ENCODE measurements around the gene JPH2.
A peak's percentile ranks its signal among the peaks of the same experiment; 100 is the strongest.

Gene JPH2

DNA sequence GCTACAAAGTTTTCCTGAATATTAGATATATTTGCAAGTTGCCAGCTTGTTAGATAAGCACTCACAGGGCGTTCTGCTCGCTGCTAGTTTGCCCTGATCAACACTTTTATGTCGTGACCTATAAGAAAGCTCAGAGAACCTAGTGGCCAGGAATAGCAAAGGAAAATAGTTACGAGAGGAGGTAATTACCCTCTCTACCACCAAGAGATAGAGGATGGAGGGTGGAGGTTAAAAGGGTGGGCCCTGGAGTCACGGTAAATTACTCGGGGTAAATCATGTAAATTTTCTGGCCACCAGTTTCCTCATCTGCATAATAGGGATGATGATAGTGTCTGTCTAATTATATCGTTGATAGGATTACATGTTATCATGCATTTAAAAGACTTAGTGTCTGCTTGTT lies 87.2 kb downstream of the JPH2 start:
- DNase-seq (ENCODE audit: low read depth) = no peak

DNA sequence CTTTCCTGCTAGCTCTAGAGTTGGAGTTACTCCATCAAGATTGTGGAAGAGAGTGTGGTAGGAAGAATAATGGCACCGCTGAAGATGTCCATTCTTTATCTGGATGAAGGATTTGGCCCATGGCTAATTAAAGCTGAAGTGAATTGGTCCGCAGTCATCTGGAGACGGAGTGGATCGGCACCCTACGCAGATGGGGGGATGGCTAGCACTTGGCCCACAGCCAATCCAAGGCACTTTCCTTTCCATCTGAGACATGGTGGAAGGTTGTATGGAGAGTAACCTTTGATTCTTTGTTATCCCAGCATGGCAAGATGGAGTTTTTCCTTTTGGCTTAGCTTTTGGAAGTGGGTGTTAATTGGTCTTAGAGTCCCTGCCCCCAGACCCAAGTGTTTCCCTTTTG lies 88.3 kb downstream of the JPH2 start:
- no peak for DNase-seq (ENCODE audit: low read depth)

DNA sequence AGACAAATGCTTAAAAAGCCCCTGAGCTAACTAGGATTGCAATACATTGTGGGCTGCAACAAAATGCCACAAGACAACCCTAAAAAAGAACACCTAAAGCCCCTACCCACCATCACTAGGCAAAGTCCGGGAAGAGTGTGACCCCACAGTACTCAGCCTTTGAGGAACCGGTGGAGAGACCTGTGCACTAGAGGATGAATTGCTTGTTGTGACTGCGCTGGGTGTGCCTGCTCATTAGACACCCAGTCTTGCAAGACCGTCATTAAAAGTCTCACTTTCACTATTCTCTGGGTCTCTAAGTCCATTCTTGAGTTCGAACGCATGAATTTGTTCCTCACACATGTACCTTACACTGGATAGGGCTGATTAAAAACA lies 88.7 kb downstream of the JPH2 start:
- no peak for DNase-seq (ENCODE audit: low read depth)

DNA sequence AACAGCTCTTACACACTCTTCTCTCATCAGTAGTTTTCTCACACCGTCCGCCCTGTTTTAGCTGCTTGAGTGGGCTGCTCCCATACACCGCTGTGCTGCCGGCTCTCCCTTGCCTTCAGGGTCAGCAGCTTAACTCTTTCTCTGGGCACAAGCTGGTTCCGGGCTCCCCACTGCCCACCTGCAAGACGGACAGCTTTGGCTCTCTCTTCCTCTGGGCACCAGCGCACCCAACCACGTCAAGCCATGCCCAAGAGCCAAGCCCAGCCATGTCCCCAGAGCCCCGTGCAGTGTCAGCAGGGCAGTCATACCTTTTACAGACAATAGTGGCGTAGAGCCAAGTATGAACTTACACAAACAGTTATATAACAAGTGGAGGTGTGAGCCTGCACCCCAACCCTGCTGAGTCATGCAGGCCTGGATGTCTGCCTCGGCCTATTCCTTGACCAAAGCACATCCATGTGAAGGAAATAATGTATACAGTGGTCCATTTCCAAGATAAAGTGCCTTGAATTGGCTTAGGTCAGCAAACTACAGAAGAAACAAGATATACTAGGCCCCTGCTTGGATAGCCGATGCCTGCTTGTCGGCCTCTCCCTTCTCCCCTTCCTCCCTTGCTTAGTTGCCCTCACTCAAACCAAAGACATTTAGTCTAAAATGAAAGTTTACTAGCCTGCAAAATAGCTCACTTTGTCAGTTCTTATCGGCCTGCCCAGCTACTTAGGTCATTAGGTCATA lies 89.3 kb downstream of the JPH2 start:
- DNase-seq (ENCODE audit: low read depth) = no peak

- DNase-seq (ENCODE audit: low read depth) = no peak
These were observed 91.2 kb downstream of the JPH2 start for GRCh38 chr20:44095831-44096230.

- no peak for DNase-seq (ENCODE audit: low read depth)
These were observed 93.8 kb downstream of the JPH2 start for GRCh38 chr20:44093249-44093582.

DNA sequence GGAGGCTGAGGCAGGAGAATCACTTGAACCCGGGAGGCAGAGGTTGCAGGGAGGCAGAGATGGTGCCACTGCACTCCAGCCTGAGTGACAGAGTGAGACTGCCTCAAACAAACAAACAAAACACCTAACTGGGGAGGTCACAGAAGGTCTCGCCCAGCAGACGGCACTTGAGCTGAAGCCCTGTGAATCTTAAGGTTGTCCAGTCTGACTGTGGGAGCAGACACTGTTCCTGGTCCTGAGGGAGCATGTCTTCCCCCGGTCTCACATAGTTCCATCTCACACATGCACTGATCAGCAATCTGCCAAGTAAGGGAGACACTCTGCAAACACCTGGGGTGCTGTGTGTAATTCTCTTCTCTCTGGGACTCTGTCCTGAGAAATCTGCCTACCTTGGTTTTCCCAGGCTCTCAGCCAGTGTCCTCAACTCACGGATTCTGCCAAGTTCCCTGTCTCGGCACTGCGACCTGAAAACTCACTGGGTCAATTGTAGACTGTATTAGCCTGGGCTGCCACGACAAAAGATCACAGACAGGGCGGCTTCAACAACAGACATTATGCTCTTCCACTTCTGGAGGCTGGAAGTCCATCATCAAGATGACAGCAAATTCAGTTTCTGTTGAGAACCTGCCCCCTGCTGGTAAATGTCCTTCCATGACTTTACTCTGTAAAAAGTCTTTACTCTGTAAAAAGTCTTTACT lies 94.3 kb downstream of the JPH2 start:
- DNase-seq (ENCODE audit: low read depth) = no peak

- DNase-seq (ENCODE audit: low read depth) = no peak
These were observed 96.0 kb downstream of the JPH2 start for GRCh38 chr20:44091026-44091425.

DNA sequence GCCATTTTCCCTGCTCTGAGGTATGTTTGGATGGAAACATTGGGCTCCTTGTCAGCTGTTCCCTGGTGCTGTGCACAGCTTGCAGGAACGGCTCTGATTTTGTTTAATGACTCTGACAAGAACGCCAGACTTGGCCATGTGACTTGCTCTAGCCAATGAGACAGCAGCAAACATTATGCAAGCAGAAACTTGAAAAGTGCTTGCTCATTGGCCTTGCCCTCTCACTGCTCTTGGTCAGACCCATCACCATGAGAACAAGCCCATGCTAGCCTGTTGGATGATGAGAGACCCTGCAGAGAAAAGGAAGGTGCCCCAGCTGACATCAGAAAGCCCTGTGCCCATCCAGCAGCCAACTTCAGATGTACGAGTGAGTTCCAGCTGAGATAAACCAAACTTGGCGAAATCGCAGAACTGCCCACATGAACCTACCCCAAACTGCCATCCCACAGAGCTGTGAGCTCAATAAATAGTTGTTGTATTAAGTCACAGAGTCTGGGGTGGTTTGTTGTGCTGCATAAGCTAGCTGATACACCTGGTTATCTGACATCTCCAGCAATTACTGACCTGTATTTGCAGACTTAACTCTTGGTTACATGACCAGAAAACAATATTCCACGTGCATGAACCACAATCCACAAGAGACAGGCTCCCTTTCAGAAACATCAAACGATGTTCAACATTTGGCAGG lies 96.9 kb downstream of the JPH2 start:
- DNase-seq (ENCODE audit: low read depth) = peak; percentile 33

DNA sequence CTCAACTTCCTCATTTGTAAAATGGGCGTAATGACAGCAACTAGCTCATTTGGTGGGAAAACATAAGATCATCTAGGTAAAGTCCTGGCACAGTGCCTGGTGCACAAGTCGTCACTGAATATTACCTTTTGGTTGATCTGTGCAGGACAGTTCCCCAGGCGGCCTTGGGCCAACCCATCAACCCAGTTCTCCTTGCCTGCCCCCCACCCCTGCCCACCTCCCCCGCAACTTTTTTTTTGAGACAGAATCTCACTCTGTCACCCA lies 99.2 kb downstream of the JPH2 start:
- no peak for DNase-seq (ENCODE audit: low read depth)

DNA sequence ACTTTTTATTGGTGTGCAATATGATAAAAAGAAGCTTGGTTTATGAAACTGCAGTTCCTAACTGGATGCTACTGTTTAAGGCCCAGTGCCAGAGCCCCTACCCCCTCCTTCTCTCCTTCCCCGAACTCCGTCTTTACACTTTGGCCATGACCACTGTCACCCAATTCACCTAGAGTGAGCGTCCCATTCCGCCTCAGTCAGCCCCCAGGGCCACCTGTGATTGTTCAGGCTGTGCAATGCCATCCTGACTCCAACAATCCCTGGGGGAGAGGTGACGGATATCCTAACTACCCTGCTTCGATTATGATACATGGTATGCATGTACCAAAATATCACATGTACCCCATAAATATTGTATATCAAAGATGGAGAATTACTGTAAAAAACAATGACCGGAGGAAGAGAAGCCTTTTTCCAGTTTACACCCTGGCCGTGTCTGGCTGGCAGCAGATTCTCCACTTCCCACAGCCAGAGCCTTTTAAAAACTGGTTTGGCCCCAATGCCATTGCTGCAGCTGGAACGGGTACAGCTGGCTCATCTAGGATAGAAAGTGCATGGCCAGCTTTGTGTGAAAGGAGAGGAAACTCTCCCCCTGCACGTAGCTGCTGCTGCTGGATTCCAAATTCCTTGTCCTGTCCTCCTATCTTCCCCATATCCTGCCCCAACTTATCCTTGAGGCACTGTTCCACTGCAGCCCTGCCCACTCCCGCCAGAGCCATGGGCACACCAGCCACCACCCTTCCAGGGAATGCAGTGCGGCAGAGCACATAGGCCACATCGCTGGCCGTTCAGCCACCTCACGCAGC lies 99.7 kb downstream of the JPH2 start:
- no peak for DNase-seq (ENCODE audit: low read depth)

GRCh38 chr20:44085616-44086434 lies 101.2 kb downstream of the JPH2 start:
- no peak for DNase-seq (ENCODE audit: low read depth)

- DNase-seq (ENCODE audit: low read depth) = no peak
These were observed 102.1 kb downstream of the JPH2 start for GRCh38 chr20:44084891-44085290.

GRCh38 chr20:44084439-44084838 lies 102.5 kb downstream of the JPH2 start:
- no peak for DNase-seq (ENCODE audit: low read depth)

DNA sequence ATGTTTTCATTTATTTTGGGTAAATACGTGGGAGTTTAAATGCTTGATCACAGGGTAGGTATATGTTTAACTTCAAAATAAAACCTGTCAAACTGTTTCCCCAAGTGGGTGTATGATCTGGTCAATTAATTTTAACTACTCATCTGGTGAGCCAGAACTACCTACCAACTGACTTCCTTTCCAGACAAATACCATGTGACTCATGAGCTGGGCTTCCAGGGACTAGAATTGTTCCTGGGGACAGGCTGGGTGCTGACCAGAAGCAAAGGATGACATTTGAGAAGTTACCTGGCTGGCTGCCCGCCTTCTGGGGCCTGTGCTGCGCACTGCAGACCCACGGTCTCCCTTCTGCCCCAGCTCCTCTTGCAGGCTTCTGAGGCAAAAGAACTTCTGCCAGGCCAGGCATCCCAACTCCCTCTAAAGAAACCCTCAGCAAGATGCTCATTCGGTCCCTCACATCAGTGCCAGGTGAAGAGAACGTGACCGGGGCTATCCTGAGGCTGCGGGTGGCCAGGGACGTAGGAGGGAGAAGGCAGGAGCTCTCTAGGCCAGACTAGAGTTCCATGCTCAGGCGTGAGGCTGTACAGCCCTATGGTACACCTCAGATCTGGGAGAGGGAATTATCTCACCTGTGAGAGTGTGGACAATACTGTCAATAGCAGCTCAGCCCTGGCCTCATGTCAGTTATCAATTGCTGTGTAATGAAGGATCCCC lies 103.6 kb downstream of the JPH2 start:
- DNase-seq (ENCODE audit: low read depth) = no peak

DNA sequence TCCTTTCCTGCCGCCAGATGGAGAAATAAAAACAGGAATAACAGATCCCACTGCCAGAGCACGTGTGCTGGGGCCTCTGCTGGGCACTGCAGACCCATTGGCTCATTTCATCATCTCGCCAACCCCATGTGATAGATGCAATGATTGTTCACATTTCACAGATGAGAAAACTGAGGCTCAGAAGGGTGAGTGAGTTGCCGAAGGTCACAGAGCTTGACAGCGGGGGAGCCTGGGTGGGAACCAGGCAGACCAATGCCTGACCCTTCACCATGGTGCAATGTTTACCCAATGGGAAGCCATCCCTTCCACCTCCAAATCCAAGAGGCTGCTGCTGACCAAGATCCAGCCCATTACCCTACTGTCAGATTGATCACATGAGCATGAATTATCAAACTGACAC lies 105.1 kb downstream of the JPH2 start:
- DNase-seq (ENCODE audit: low read depth) = no peak

- DNase-seq (ENCODE audit: low read depth) = no peak
These were observed 105.5 kb downstream of the JPH2 start for GRCh38 chr20:44081476-44081875.

DNA sequence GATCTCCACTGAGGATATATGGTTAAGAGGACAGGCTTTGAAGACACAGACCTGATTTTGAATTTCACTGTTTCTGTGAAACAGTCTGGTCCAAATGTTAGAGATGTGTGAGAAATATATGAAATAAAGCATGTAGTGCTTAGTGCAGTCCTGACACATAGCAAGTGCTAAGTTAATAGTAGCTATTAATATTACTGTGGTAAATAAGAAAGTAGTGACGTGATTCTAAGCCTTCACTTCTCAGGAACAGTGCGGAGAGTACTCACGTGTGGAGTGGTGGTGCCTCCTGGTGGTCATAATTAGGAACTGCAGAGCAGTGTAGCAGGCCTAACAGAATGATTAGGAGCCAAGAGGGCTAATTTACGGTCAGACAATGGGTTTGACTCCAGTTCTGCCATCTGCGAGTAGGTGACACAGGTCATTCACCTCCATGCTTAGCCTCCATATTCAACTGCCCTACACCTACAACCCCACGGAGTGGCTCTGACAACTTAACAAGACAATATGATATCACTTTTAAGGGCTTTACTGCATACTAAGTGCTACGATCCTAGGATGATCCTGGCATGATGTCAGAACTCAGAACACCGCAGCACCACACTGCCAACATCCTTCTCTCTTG lies 106.2 kb downstream of the JPH2 start:
- peak; percentile 54 for DNase-seq (ENCODE audit: low read depth)

DNA sequence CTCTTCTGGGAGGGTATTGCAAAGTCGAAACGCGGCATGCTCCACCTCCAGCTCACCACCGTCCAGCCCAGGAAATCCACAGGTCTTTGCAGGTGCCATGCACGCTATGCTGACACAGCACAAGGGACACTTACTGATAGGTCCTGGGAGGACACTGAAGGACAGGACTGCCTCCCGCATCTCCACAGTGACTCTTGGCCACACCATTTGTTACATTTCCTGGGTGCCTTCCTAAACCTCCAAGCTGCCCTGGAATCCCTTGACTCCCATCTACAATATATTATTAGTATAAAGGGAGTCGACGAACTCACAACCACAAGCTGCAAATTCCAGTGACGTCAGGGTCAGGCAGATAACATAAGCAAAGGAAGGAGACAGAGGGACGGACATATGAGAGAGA lies 106.9 kb downstream of the JPH2 start:
- DNase-seq (ENCODE audit: low read depth) = no peak

- no peak for DNase-seq (ENCODE audit: low read depth)
These were observed 107.7 kb downstream of the JPH2 start for GRCh38 chr20:44079291-44079690.

- DNase-seq (ENCODE audit: low read depth) = no peak
These were observed 111.1 kb downstream of the JPH2 start for GRCh38 chr20:44075950-44076232.
